GM12878 (cell line): ENCODE data around the gene COL24A1. TPM values are rescaled to one million over a fixed set of nuclear protein-coding genes. Genes with fewer than 3 reads are reported as not detected.

ENCODE experiments used
- ATAC-seq: fragments of 200-7000 bp; cut with Tn5 transposase; 3 replicates; pipeline ENCODE4 v1.9.1; 2020; ENCODE audit warnings: mild to moderate bottlenecking, moderate library complexity
- BruUV-seq: library from RNA; stranded (reverse); fragments of 400-500 nt; replicated peaks from 2 replicates; lab custom pipeline; 2021; lab: Mats Ljungman, UMichigan
- CTCF ChIA-PET: fragments of 300-600 bp; sonication (Branson Sonifier 250); formaldehyde crosslinking; extraction: SDS; loops from one replicate; lab custom pipeline; 2021; ENCODE audit warnings: inconsistent platforms; lab: Yijun Ruan, JAX
- POLR2A ChIA-PET: fragments of 350-600 bp; formaldehyde crosslinking; extraction: SDS; loops from one replicate; lab custom pipeline; 2021; ENCODE audit warnings: inconsistent platforms; lab: Charles Lee
- RAD21 ChIA-PET: fragments of 300-600 bp; sonication (Branson Sonifier 250); formaldehyde crosslinking; loops from one replicate; lab custom pipeline; 2023; ENCODE audit warnings: antibody characterized with exemption; ENCODE audit not compliant: unreplicated experiment; lab: Charles Lee
- SMC1A ChIA-PET: fragments of 300-600 bp; sonication (Branson Sonifier 250); formaldehyde crosslinking; loops from one replicate; lab custom pipeline; 2023; ENCODE audit not compliant: unreplicated experiment, uncharacterized antibody; lab: Charles Lee
- DNase-seq: peaks from one replicate; pipeline ENCODE4 v3.0.0-alpha.2; 2011; ENCODE audit warnings: low read depth, low spot score
- FAIRE-seq: peaks from 3 replicates; lab custom pipeline; 2011; peaks lifted over from hg19 to GRCh38; lab: Jason Lieb, UNC
- H2AFZ ChIP-seq: 2 replicates; pipeline ENCODE4 v1.6.0; 2011; ENCODE audit warnings: low read depth, low read length, control low read depth; ENCODE audit not compliant: control insufficient read depth
- H3K27ac ChIP-seq: 2 replicates; pipeline ENCODE4 v1.5.1; 2011; ENCODE audit warnings: control low read depth; ENCODE audit not compliant: control insufficient read depth, insufficient read depth
- H3K27me3 ChIP-seq, 2 experiments: replicated peaks in 1 of 2; 2 replicates each; pipeline versions ENCODE4 v1.6.0 to v1.6.1; 2011; ENCODE audit warnings: low read length in 1 of 2; ENCODE audit not compliant: control insufficient read depth in 2 of 2, insufficient read depth in 2 of 2
- H3K36me3 ChIP-seq, 2 experiments: 2 replicates each; pipeline ENCODE4 v1.5.1; 2011; ENCODE audit warnings: low read length in 1 of 2; ENCODE audit not compliant: control insufficient read depth in 2 of 2, insufficient read depth in 2 of 2
- H3K4me1 ChIP-seq: 2 replicates; pipeline ENCODE4 v1.6.1; 2011; ENCODE audit warnings: mild to moderate bottlenecking, low read length, moderate library complexity, mixed read lengths; ENCODE audit not compliant: control insufficient read depth, insufficient read depth
- H3K4me2 ChIP-seq: 2 replicates; pipeline ENCODE4 v1.6.0; 2011; ENCODE audit warnings: control low read depth; ENCODE audit not compliant: control insufficient read depth, insufficient read depth
- H3K4me3 ChIP-seq: fragments of 200-600 bp; sonication (generic); 2 replicates; pipeline ENCODE4 v1.5.1; 2016
- H3K79me2 ChIP-seq: 2 replicates; pipeline ENCODE4 v1.6.0; 2011; ENCODE audit warnings: low read length; ENCODE audit not compliant: control insufficient read depth, insufficient read depth
- H3K9ac ChIP-seq: 2 replicates; pipeline ENCODE4 v1.8.0; 2011; ENCODE audit warnings: low read length, control low read depth, mixed read lengths; ENCODE audit not compliant: control insufficient read depth, insufficient read depth
- H3K9me3 ChIP-seq: replicated peaks from 3 replicates; pipeline ENCODE4 v1.5.1; 2011; ENCODE audit warnings: mild to moderate bottlenecking, low read length; ENCODE audit not compliant: control insufficient read depth, insufficient read depth
- H4K20me1 ChIP-seq: 2 replicates; pipeline ENCODE4 v1.6.0; 2011; ENCODE audit not compliant: control insufficient read depth, insufficient read depth
- BHLHE40 ChIP-seq, 2 experiments: fragments of 450-650 bp in 1 of 2; IDR thresholded peaks; 2 replicates each; pipeline ENCODE4 v1.6.1; 2011 to 2017; ENCODE audit warnings: low read depth in 2 of 2, borderline replicate concordance in 1 of 2, improper control_type of control experiment in 1 of 2, low read length in 1 of 2, mild to moderate bottlenecking in 1 of 2
- BMI1 ChIP-seq: fragments of 450-650 bp; IDR thresholded peaks from 2 replicates; pipeline ENCODE4 v1.6.1; 2016; ENCODE audit warnings: mild to moderate bottlenecking, moderate library complexity, borderline replicate concordance
- CREB1 ChIP-seq: IDR thresholded peaks from 2 replicates; pipeline ENCODE4 v1.6.1; 2012; ENCODE audit warnings: low read depth, mild to moderate bottlenecking, inconsistent platforms
- HDAC2 ChIP-seq: fragments of 200-600 bp; sonication (generic); IDR thresholded peaks from 2 replicates; pipeline ENCODE4 v1.6.1; 2017
- MEF2B ChIP-seq: fragments of 450-650 bp; IDR thresholded peaks from 2 replicates; pipeline ENCODE4 v1.6.1; 2018; ENCODE audit warnings: mild to moderate bottlenecking, moderate library complexity; ENCODE audit not compliant: partially characterized antibody, poor library complexity, severe bottlenecking
- NFXL1 ChIP-seq: fragments of 450-650 bp; IDR thresholded peaks from 2 replicates; pipeline ENCODE4 v1.6.1; 2017; ENCODE audit warnings: antibody characterized with exemption, mild to moderate bottlenecking, borderline replicate concordance
- NFYB ChIP-seq: IDR thresholded peaks from 2 replicates; pipeline ENCODE4 v1.6.1; 2011; ENCODE audit warnings: low read depth, mild to moderate bottlenecking, low read length, improper control_type of control experiment, moderate library complexity; ENCODE audit not compliant: insufficient read depth
- NR2C2 ChIP-seq: IDR thresholded peaks from 2 replicates; pipeline ENCODE4 v1.6.1; 2011; ENCODE audit warnings: borderline replicate concordance, low read depth; ENCODE audit not compliant: control insufficient read depth, insufficient read length
- STAT1 ChIP-seq: fragments of 450-650 bp; conservative IDR thresholded peaks from 2 replicates; pipeline ENCODE4 v1.6.1; 2014; ENCODE audit warnings: antibody characterized with exemption, mild to moderate bottlenecking
- ZBED1 ChIP-seq: IDR thresholded peaks from 2 replicates; pipeline ENCODE4 v1.6.1; 2016; ENCODE audit warnings: borderline replicate concordance
- WGBS: methylation state at CpG from one replicate; pipeline ENCODE4 v1.1.6; 2016; ENCODE audit warnings: low lambda C conversion rate; ENCODE audit not compliant: insufficient replicate concordance, insufficient coverage; ENCODE audit errors: missing lambda C conversion rate; 5-methylcytosine and 5-hydroxymethylcytosine counted together
- in situ Hi-C: fragments of 300-500 bp; cut with MboI; formaldehyde crosslinking; loops from 9 replicates; pipeline ENCODE4 v1.14.3; 2018; ENCODE audit warnings: mixed read lengths
- intact Hi-C: fragments of 100-400 bp; cut with micrococcal nuclease; formaldehyde crosslinking; loops from one replicate; pipeline ENCODE4 v1.14.2; 2022; ENCODE audit not compliant: unreplicated experiment
- polyA plus RNA-seq, 11 experiments: library from polyadenylated mRNA; depleted of rRNA in 4 of 11; unstranded in 6 of 11; stranded (reverse) in 5 of 11; fragments of >200 nt; fragmentation: Nextera tagmentation in 4 of 11; fragmentation: Illumina TruSeq in 1 of 11; extraction: Ambion mirVana in 4 of 11; extraction: Trizol in 1 of 11; gene quantifications; 1 replicate in 1 of 11; 2 replicates in 10 of 11; pipeline versions ENCODE4 v1.2.1 to v1.2.3, GENCODE V29; 2011 to 2016; ENCODE audit warnings: inconsistent platforms in 2 of 11, missing spikeins in 2 of 11, low read depth in 1 of 11
- total RNA-seq, 4 experiments: library from RNA; depleted of rRNA in 3 of 4; stranded (reverse); fragments of >200 nt in 3 of 4; fragmentation: Illumina TruSeq in 1 of 4; extraction: Trizol in 1 of 4; gene quantifications; 2 replicates each; pipeline versions ENCODE4 v1.2.1 to v1.2.3, GENCODE V29; 2013 to 2021
- TF ChIP-seq, protein P1 (sequence below): IDR thresholded peaks from 2 replicates; pipeline ENCODE4 v1.6.1; 2012; ENCODE audit warnings: low read depth, low read length, improper control_type of control experiment
- TF ChIP-seq, protein P2 (sequence below): IDR thresholded peaks from 2 replicates; pipeline ENCODE4 v1.6.1; 2012; ENCODE audit warnings: improper control_type of control experiment, low read depth, low read length; ENCODE audit not compliant: insufficient replicate concordance
- TF ChIP-seq, protein P3 (sequence below): fragments of 450-650 bp; IDR thresholded peaks from 2 replicates; pipeline ENCODE4 v1.6.1; 2017; ENCODE audit warnings: mild to moderate bottlenecking, moderate library complexity

COL24A1 gene
- total and polyA plus RNA-seq, 10 of the 15 experiments (the other 5 are each of a cell fraction or from before 2014, with no cell fraction given) = 0.19 to 4.1 (median 2.0) TPM

DNA sequence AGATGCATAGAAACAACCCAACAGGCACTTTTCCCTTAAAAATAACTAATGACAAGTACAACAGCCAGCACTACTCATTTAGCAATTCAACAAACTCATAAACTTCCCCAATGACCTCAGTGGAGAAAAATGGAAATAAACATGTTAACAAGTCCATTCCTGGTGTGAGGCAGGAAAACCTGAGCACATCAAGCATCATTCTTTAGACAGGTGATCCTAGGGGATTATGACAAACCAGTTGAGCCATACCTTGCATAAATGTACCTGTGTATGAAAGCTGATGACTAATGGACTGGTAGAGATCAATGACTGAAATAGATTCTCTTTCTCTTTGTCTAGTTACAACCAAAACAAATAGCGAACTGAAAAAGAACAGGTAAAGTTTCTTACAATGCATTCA is 7.0 kb downstream of the COL24A1 start:
- H4K20me1 ChIP-seq = no peaks in the 10 kb centered on the region
- no peaks in the 10 kb centered on the region for H3K9me3 ChIP-seq
- H3K9ac ChIP-seq = no peak overlapping the region
- in situ Hi-C loops (no loop called here), intact Hi-C loops (no loop called here)
- CTCF ChIA-PET = no interaction called here
- H3K4me3 ChIP-seq = no peak overlapping the region
- FAIRE-seq = no peak
- POLR2A ChIA-PET = no interaction called here
- DNase-seq = no peak
- no peak overlapping the region for H2AFZ ChIP-seq
- H3K36me3 ChIP-seq = no peaks in the 10 kb centered on the region
- TF ChIP-seq BHLHE40 (IDR thresholded peaks at IDR 0.05; ENCODE audit: borderline replicate concordance in 1 of 2, low read depth in 2 of 2, low read length in 1 of 2) = no peak
- no peak for TF ChIP-seq NFYB
- no peak for TF ChIP-seq MEF2B
- TF ChIP-seq ZBED1 = no peak
- no peak for TF ChIP-seq HDAC2
- no peak for TF ChIP-seq BMI1
- no peak for TF ChIP-seq NFXL1
- no peak for TF ChIP-seq CREB1
- TF ChIP-seq STAT1 = no peak
- TF ChIP-seq, protein P1, sequence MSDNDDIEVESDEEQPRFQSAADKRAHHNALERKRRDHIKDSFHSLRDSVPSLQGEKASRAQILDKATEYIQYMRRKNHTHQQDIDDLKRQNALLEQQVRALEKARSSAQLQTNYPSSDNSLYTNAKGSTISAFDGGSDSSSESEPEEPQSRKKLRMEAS = no peak
- TF ChIP-seq, protein P2, sequence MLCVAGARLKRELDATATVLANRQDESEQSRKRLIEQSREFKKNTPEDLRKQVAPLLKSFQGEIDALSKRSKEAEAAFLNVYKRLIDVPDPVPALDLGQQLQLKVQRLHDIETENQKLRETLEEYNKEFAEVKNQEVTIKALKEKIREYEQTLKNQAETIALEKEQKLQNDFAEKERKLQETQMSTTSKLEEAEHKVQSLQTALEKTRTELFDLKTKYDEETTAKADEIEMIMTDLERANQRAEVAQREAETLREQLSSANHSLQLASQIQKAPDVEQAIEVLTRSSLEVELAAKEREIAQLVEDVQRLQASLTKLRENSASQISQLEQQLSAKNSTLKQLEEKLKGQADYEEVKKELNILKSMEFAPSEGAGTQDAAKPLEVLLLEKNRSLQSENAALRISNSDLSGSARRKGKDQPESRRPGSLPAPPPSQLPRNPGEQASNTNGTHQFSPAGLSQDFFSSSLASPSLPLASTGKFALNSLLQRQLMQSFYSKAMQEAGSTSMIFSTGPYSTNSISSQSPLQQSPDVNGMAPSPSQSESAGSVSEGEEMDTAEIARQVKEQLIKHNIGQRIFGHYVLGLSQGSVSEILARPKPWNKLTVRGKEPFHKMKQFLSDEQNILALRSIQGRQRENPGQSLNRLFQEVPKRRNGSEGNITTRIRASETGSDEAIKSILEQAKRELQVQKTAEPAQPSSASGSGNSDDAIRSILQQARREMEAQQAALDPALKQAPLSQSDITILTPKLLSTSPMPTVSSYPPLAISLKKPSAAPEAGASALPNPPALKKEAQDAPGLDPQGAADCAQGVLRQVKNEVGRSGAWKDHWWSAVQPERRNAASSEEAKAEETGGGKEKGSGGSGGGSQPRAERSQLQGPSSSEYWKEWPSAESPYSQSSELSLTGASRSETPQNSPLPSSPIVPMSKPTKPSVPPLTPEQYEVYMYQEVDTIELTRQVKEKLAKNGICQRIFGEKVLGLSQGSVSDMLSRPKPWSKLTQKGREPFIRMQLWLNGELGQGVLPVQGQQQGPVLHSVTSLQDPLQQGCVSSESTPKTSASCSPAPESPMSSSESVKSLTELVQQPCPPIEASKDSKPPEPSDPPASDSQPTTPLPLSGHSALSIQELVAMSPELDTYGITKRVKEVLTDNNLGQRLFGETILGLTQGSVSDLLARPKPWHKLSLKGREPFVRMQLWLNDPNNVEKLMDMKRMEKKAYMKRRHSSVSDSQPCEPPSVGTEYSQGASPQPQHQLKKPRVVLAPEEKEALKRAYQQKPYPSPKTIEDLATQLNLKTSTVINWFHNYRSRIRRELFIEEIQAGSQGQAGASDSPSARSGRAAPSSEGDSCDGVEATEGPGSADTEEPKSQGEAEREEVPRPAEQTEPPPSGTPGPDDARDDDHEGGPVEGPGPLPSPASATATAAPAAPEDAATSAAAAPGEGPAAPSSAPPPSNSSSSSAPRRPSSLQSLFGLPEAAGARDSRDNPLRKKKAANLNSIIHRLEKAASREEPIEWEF = no peak
- no peak for TF ChIP-seq NR2C2
- TF ChIP-seq, protein P3, sequence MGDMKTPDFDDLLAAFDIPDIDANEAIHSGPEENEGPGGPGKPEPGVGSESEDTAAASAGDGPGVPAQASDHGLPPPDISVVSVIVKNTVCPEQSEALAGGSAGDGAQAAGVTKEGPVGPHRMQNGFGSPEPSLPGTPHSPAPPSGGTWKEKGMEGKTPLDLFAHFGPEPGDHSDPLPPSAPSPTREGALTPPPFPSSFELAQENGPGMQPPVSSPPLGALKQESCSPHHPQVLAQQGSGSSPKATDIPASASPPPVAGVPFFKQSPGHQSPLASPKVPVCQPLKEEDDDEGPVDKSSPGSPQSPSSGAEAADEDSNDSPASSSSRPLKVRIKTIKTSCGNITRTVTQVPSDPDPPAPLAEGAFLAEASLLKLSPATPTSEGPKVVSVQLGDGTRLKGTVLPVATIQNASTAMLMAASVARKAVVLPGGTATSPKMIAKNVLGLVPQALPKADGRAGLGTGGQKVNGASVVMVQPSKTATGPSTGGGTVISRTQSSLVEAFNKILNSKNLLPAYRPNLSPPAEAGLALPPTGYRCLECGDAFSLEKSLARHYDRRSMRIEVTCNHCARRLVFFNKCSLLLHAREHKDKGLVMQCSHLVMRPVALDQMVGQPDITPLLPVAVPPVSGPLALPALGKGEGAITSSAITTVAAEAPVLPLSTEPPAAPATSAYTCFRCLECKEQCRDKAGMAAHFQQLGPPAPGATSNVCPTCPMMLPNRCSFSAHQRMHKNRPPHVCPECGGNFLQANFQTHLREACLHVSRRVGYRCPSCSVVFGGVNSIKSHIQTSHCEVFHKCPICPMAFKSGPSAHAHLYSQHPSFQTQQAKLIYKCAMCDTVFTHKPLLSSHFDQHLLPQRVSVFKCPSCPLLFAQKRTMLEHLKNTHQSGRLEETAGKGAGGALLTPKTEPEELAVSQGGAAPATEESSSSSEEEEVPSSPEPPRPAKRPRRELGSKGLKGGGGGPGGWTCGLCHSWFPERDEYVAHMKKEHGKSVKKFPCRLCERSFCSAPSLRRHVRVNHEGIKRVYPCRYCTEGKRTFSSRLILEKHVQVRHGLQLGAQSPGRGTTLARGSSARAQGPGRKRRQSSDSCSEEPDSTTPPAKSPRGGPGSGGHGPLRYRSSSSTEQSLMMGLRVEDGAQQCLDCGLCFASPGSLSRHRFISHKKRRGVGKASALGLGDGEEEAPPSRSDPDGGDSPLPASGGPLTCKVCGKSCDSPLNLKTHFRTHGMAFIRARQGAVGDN = no peak
- no peak for ATAC-seq
- no peaks in the 10 kb centered on the region; a peak in 2 of 4 replicates for H3K27me3 ChIP-seq
- H3K79me2 ChIP-seq = no peaks in the 10 kb centered on the region
- no peak overlapping the region for H3K4me2 ChIP-seq
- H3K4me1 ChIP-seq = no peaks in the 10 kb centered on the region
- 27% methylated on average over 1 of the region's 1 CpG for WGBS
- BruUV-seq = no TSS peak
- RAD21 ChIA-PET = no interaction called here
- H3K27ac ChIP-seq = no peak overlapping the region
- SMC1A ChIA-PET = no interaction called here
